ENCODE data around the gene PANK4. TPM values are rescaled to one million over a fixed set of nuclear protein-coding genes. Genes with fewer than 3 reads are reported as not detected.
"Not testable (repeated sequence)": the region's sequence is repeated elsewhere in the genome, so short reads cannot be mapped to it uniquely, and the experiment has no call there.

The PANK4 gene
- polyA plus RNA-seq, 1 donor from 2014 or later, result 19.4 TPM

GRCh38 chr1:2553871-2554620, 27.6 kb upstream of the PANK4 start:
- H3K36me3 Mint-ChIP-seq, result no peaks in the 10 kb centered on the region

GRCh38 chr1:2553076-2553475, 26.7 kb upstream of the PANK4 start:
- not testable (repeated sequence) for H3K27me3 Mint-ChIP-seq, H3K27ac Mint-ChIP-seq, H3K4me3 Mint-ChIP-seq, H3K36me3 Mint-ChIP-seq, H3K9me3 Mint-ChIP-seq
- H3K4me1 Mint-ChIP-seq, result peaks cover 20 to 29% (median 24%) of the 10 kb centered on the region in 3 donors

More at GRCh38 chr1:2553871-2554620, 27.6 kb upstream of the PANK4 start:
- H3K4me1 Mint-ChIP-seq, result peaks cover 13 to 29% (median 24%) of the 10 kb centered on the region in 3 donors
- H3K27ac Mint-ChIP-seq, result peak overlapping the region in 1 of 3 donors; percentile 97
- H3K9me3 Mint-ChIP-seq, result no peaks in the 10 kb centered on the region
- no peaks in the 10 kb centered on the region for H3K27me3 Mint-ChIP-seq
- H3K4me3 Mint-ChIP-seq, result peak overlapping the region in 3 of 4 donors; percentile 52 to 98 (median 95)

GRCh38 chr1:2552189-2552588, 25.8 kb upstream of the PANK4 start:
- H3K4me3 Mint-ChIP-seq, result peak overlapping the region in 1 of 4 donors; percentile 14
- no peak overlapping the region for H3K27ac Mint-ChIP-seq
- no peaks in the 10 kb centered on the region for H3K27me3 Mint-ChIP-seq
- H3K4me1 Mint-ChIP-seq, result peaks cover 18 to 28% (median 25%) of the 10 kb centered on the region in 3 donors
- H3K9me3 Mint-ChIP-seq, result no peaks in the 10 kb centered on the region
- no peaks in the 10 kb centered on the region for H3K36me3 Mint-ChIP-seq

GRCh38 chr1:2551544-2551943, 25.1 kb upstream of the PANK4 start:
- H3K9me3 Mint-ChIP-seq, H3K36me3 Mint-ChIP-seq, H3K27me3 Mint-ChIP-seq: not testable (repeated sequence)
- Mint-ChIP-seq H3K4me3 (peak overlapping the region in 1 of 4 donors; percentile 94), H3K4me1 (peaks cover 18 to 27% (median 24%) of the 10 kb centered on the region in 3 donors), H3K27ac (peak overlapping the region; percentile 63 to 98 (median 87))

- H3K9me3 Mint-ChIP-seq, H3K36me3 Mint-ChIP-seq, H3K27me3 Mint-ChIP-seq: not testable (repeated sequence)
- Mint-ChIP-seq H3K4me3 (peak overlapping the region in 3 of 4 donors; percentile 51 to 94 (median 94)), H3K4me1 (peaks cover 12 to 21% (median 15%) of the 10 kb centered on the region in 3 donors), H3K27ac (peak overlapping the region; percentile 77 to 99 (median 98))
Observed at GRCh38 chr1:2550309-2550861, 24.0 kb upstream of the PANK4 start.

- Mint-ChIP-seq H3K27ac (peak overlapping the region; percentile 98 to 99 (median 99)), H3K4me3 (peak overlapping the region; percentile 88 to 98 (median 94)), H3K4me1 (peaks cover 8 to 14% (median 12%) of the 10 kb centered on the region in 3 donors)
- not testable (repeated sequence) for H3K9me3 Mint-ChIP-seq, H3K27me3 Mint-ChIP-seq, H3K36me3 Mint-ChIP-seq
Observed at GRCh38 chr1:2549367-2550029, 23.1 kb upstream of the PANK4 start.

- peak overlapping the region; percentile 98 to 99 (median 99) for H3K27ac Mint-ChIP-seq
- no peaks in the 10 kb centered on the region for H3K36me3 Mint-ChIP-seq
- H3K4me1 Mint-ChIP-seq, result peaks cover 8 to 14% (median 12%) of the 10 kb centered on the region in 3 donors
- H3K4me3 Mint-ChIP-seq, result peak overlapping the region; percentile 88 to 98 (median 94)
- H3K27me3 Mint-ChIP-seq, result no peaks in the 10 kb centered on the region
- H3K9me3 Mint-ChIP-seq, result no peaks in the 10 kb centered on the region
Observed at GRCh38 chr1:2548068-2548589, 21.7 kb upstream of the PANK4 start.

- H3K4me3 Mint-ChIP-seq, result peak overlapping the region; percentile 88 to 98 (median 94)
- H3K4me1 Mint-ChIP-seq, result peaks cover 8 to 14% (median 12%) of the 10 kb centered on the region in 3 donors
- H3K36me3 Mint-ChIP-seq, result no peaks in the 10 kb centered on the region
- no peaks in the 10 kb centered on the region for H3K27me3 Mint-ChIP-seq
- H3K27ac Mint-ChIP-seq, result peak overlapping the region; percentile 98 to 99 (median 99)
- H3K9me3 Mint-ChIP-seq, result no peaks in the 10 kb centered on the region
Observed at GRCh38 chr1:2547210-2548067, 21.0 kb upstream of the PANK4 start.

- Mint-ChIP-seq H3K27ac (peak overlapping the region; percentile 98 to 99 (median 99)), H3K4me3 (peak overlapping the region; percentile 88 to 98 (median 94)), H3K9me3 (no peaks in the 10 kb centered on the region), H3K36me3 (no peaks in the 10 kb centered on the region), H3K27me3 (peaks cover 3% of the 10 kb centered on the region), H3K4me1 (peaks cover 8 to 14% (median 12%) of the 10 kb centered on the region in 3 donors)
Observed at GRCh38 chr1:2546515-2547209, 20.3 kb upstream of the PANK4 start.

- no peaks in the 10 kb centered on the region for H3K9me3 Mint-ChIP-seq
- H3K27ac Mint-ChIP-seq, result peak overlapping the region; percentile 98 to 99 (median 99)
- H3K4me1 Mint-ChIP-seq, result peaks cover 8 to 12% (median 10%) of the 10 kb centered on the region in 3 donors
- peak overlapping the region; percentile 88 to 98 (median 94) for H3K4me3 Mint-ChIP-seq
- no peaks in the 10 kb centered on the region for H3K36me3 Mint-ChIP-seq
- H3K27me3 Mint-ChIP-seq, result peaks cover 6% of the 10 kb centered on the region
Observed at GRCh38 chr1:2545754-2546514, 19.5 kb upstream of the PANK4 start.

GRCh38 chr1:2544875-2545640, 18.7 kb upstream of the PANK4 start:
- no peaks in the 10 kb centered on the region for H3K36me3 Mint-ChIP-seq
- peak overlapping the region in 1 of 3 donors; percentile 98 for H3K27ac Mint-ChIP-seq
- no peaks in the 10 kb centered on the region for H3K9me3 Mint-ChIP-seq
- H3K27me3 Mint-ChIP-seq, result peaks cover 6% of the 10 kb centered on the region
- peak overlapping the region in 3 of 4 donors; percentile 45 to 57 (median 57) for H3K4me3 Mint-ChIP-seq
- H3K4me1 Mint-ChIP-seq, result peaks cover 2 to 12% (median 4%) of the 10 kb centered on the region in 3 donors

- Mint-ChIP-seq H3K9me3 (no peaks in the 10 kb centered on the region), H3K27ac (peak overlapping the region in 1 of 3 donors; percentile 98), H3K36me3 (no peaks in the 10 kb centered on the region), H3K4me1 (peaks cover 0 to 12% (median 2%) of the 10 kb centered on the region in 3 donors), H3K4me3 (peak overlapping the region in 2 of 4 donors; percentile 23 to 57), H3K27me3 (peaks cover 6% of the 10 kb centered on the region)
Observed at GRCh38 chr1:2544093-2544874, 17.9 kb upstream of the PANK4 start.
